ENCODE results near the gene MRPS18A. TPM values are rescaled to one million over a fixed set of nuclear protein-coding genes. Genes with fewer than 3 reads are reported as not detected.

Gene MRPS18A
- total RNA-seq, 1 donor from 2014 or later: 49.1 TPM

- Mint-ChIP-seq H3K4me3 (no peak overlapping the region), H3K27ac (no peak overlapping the region), H3K9me3 (no peaks in the 10 kb centered on the region), H3K4me1 (ENCODE audit: unreplicated experiment) (peaks cover 8% of the 10 kb centered on the region), H3K36me3 (no peaks in the 10 kb centered on the region), H3K27me3 (peaks cover 12% of the 10 kb centered on the region)
- no peak for TF ChIP-seq CTCF (conservative IDR thresholded peaks at IDR 0.05)
- DNase-seq (ENCODE audit: extremely low spot score, unreplicated experiment): no peak
Measured at GRCh38 chr6:43725643-43726580, 38.3 kb upstream of the MRPS18A start.

DNA sequence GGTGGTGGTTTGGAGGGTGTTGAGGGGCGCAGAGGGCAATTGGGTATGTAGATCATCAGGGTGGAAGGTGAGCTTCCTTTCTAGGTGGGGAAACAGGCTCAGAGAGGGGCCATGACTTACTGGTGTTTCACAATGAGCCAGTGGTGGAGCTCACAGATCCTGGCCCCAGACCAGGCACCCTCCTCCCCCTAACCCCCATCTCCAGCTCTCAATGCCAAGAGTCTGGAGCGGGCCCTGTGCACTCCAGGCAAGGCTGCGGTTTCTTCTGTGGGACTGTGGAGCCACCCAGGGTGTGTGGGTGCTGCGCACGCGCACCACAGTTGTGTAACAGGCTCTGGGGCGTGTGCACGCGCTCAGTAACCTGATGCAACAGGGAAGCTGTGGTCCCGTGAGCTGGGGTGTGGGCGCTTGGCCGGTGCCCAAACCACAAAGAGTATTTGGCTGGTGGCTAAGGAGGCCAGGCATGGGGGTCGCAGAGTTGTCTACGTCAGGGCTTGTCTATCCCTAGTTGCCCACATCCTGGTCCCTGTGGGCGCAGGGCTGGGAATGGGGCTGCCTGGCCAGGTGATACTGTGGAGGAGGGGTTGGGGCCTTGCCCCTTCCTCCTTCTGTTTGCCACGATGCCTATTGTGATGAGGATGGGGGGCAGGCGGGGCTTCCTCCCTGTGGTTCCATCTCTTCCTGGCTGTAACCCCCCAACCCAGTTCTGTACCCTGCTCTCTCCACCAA is 37.5 kb upstream of the MRPS18A start:
- peaks cover 12% of the 10 kb centered on the region for H3K27me3 Mint-ChIP-seq
- H3K4me1 Mint-ChIP-seq (ENCODE audit: unreplicated experiment): peaks cover 8% of the 10 kb centered on the region
- no peaks in the 10 kb centered on the region for H3K36me3 Mint-ChIP-seq
- DNase-seq (ENCODE audit: extremely low spot score, unreplicated experiment): no peak
- no peaks in the 10 kb centered on the region for H3K9me3 Mint-ChIP-seq
- TF ChIP-seq CTCF (conservative IDR thresholded peaks at IDR 0.05): no peak
- no peak overlapping the region for H3K4me3 Mint-ChIP-seq
- no peak overlapping the region for H3K27ac Mint-ChIP-seq

DNA sequence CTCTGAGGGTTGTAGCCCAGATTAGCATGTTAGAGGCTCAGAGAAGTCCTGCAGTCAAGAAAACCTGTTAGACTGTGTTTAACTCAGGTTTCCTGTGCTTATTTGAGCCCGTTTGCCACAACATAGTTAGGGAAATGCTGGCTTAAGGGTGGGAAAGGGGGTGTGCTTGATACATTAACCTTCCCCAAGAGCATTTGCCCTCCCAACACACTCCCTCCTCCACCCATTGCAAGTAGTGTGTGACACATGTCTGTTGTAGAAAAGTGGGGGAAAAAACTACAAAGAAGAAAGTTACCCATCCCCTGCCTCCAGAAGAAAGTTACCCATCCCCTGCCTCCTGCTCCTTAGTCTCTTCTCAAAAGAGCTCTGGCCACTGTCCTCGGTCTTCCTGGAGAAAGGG is 36.8 kb upstream of the MRPS18A start:
- H3K4me3 Mint-ChIP-seq: no peak overlapping the region
- DNase-seq (ENCODE audit: extremely low spot score, unreplicated experiment): no peak
- H3K27ac Mint-ChIP-seq: no peak overlapping the region
- peaks cover 8% of the 10 kb centered on the region for H3K4me1 Mint-ChIP-seq (ENCODE audit: unreplicated experiment)
- no peak for TF ChIP-seq CTCF (conservative IDR thresholded peaks at IDR 0.05)
- no peaks in the 10 kb centered on the region for H3K36me3 Mint-ChIP-seq
- no peaks in the 10 kb centered on the region for H3K9me3 Mint-ChIP-seq
- H3K27me3 Mint-ChIP-seq: peaks cover 12% of the 10 kb centered on the region

DNA sequence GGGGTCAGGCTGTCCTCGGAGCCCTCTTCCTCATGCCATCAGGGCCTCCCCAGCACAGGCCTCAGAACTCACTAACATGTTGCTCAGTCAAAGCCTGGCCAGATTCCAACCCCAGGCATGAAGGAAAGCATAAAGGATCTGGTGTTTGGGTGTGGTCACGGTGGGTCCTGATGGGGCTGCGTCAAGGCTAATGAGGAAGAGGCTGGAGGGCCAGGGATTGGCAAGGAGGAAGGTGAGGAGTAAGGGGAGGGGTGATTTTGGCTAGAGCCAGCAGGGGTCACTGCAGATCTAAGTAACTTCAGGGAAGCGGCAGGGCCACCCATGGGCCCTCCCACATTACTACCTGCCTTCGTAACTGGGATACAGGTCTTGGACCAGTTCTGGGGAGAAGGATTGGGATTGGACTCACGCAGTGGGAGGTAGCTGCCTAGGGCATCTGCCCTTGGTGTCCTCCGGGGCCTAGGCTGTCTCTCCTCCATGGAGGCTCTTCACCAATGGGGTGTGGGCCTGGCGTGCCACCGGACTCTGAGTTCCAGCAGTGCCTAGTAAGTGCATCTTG is 36.2 kb upstream of the MRPS18A start:
- H3K27ac Mint-ChIP-seq: peak overlapping the region; percentile 31
- no peaks in the 10 kb centered on the region for H3K36me3 Mint-ChIP-seq
- DNase-seq (ENCODE audit: extremely low spot score, unreplicated experiment): no peak
- peaks cover 9% of the 10 kb centered on the region for H3K4me1 Mint-ChIP-seq (ENCODE audit: unreplicated experiment)
- TF ChIP-seq CTCF (conservative IDR thresholded peaks at IDR 0.05): peak; percentile 66
- peaks cover 12% of the 10 kb centered on the region for H3K27me3 Mint-ChIP-seq
- H3K9me3 Mint-ChIP-seq: no peaks in the 10 kb centered on the region
- H3K4me3 Mint-ChIP-seq: no peak overlapping the region

GRCh38 chr6:43722920-43723545 is 35.4 kb upstream of the MRPS18A start:
- no peak for TF ChIP-seq CTCF (conservative IDR thresholded peaks at IDR 0.05)
- no peak for DNase-seq (ENCODE audit: extremely low spot score, unreplicated experiment)
- Mint-ChIP-seq H3K4me1 (ENCODE audit: unreplicated experiment) (peaks cover 15% of the 10 kb centered on the region), H3K36me3 (no peaks in the 10 kb centered on the region), H3K9me3 (no peaks in the 10 kb centered on the region), H3K4me3 (no peak overlapping the region), H3K27me3 (peaks cover 12% of the 10 kb centered on the region), H3K27ac (no peak overlapping the region)

All from type B pancreatic cell (in vitro differentiated cells).